IPS-15b (cell line): ENCODE results near the gene SASH3.

Experiments
- H3K27me3 ChIP-seq: one replicate; pipeline ENCODE4 v1.6.1; 2013; ENCODE audit warnings: low read length; ENCODE audit not compliant: control insufficient read depth, insufficient read depth
- H3K36me3 ChIP-seq: one replicate; pipeline ENCODE4 v1.6.1; 2013; ENCODE audit warnings: low read length; ENCODE audit not compliant: control insufficient read depth, insufficient read depth
- H3K4me1 ChIP-seq: one replicate; pipeline ENCODE4 v1.6.1; 2013; ENCODE audit warnings: mild to moderate bottlenecking, low read length; ENCODE audit not compliant: control insufficient read depth, insufficient read depth
- H3K4me3 ChIP-seq: one replicate; pipeline ENCODE4 v1.5.1; 2013; ENCODE audit warnings: low read depth, low read length
- H3K9ac ChIP-seq: one replicate; pipeline ENCODE4 v1.6.1; 2013; ENCODE audit warnings: low read depth, mild to moderate bottlenecking, low read length
- H3K9me3 ChIP-seq: one replicate; pipeline ENCODE4 v1.6.1; 2013; ENCODE audit warnings: mild to moderate bottlenecking, low read length; ENCODE audit not compliant: control insufficient read depth, insufficient read depth

The SASH3 gene

GRCh38 chrX:129804806-129805205 lies 25.1 kb downstream of the SASH3 start:
- Histone ChIP-seq H3K9ac (no peak overlapping the region), H3K4me3 (no peak overlapping the region), H3K36me3 (peaks cover 9% of the 10 kb centered on the region), H3K4me1 (no peaks in the 10 kb centered on the region), H3K9me3 (no peaks in the 10 kb centered on the region), H3K27me3 (no peaks in the 10 kb centered on the region)

GRCh38 chrX:129808158-129808828 lies 28.5 kb downstream of the SASH3 start:
- Histone ChIP-seq H3K36me3 (peaks cover 24% of the 10 kb centered on the region), H3K9me3 (no peaks in the 10 kb centered on the region), H3K9ac (no peak overlapping the region), H3K4me1 (no peaks in the 10 kb centered on the region), H3K27me3 (no peaks in the 10 kb centered on the region), H3K4me3 (no peak overlapping the region)

GRCh38 chrX:129808829-129809796 lies 29.4 kb downstream of the SASH3 start:
- no peak overlapping the region for H3K4me3 ChIP-seq
- no peaks in the 10 kb centered on the region for H3K27me3 ChIP-seq
- H3K9ac ChIP-seq: no peak overlapping the region
- H3K36me3 ChIP-seq: peaks cover 24% of the 10 kb centered on the region
- H3K4me1 ChIP-seq: no peaks in the 10 kb centered on the region
- H3K9me3 ChIP-seq: no peaks in the 10 kb centered on the region

- Histone ChIP-seq H3K9ac (no peak overlapping the region), H3K4me3 (no peak overlapping the region), H3K27me3 (no peaks in the 10 kb centered on the region), H3K36me3 (peaks cover 22% of the 10 kb centered on the region), H3K4me1 (no peaks in the 10 kb centered on the region), H3K9me3 (no peaks in the 10 kb centered on the region)
Measured at GRCh38 chrX:129813662-129814368, 34.1 kb downstream of the SASH3 start.

- no peak overlapping the region for H3K4me3 ChIP-seq
- H3K36me3 ChIP-seq: peaks cover 4% of the 10 kb centered on the region
- no peaks in the 10 kb centered on the region for H3K4me1 ChIP-seq
- H3K9me3 ChIP-seq: no peaks in the 10 kb centered on the region
- H3K9ac ChIP-seq: no peak overlapping the region
- no peaks in the 10 kb centered on the region for H3K27me3 ChIP-seq
Measured at GRCh38 chrX:129818123-129818522, 38.4 kb downstream of the SASH3 start.

GRCh38 chrX:129823115-129823514 lies 43.4 kb downstream of the SASH3 start:
- peaks cover 8% of the 10 kb centered on the region for H3K36me3 ChIP-seq
- H3K4me3 ChIP-seq: no peak overlapping the region
- no peaks in the 10 kb centered on the region for H3K9me3 ChIP-seq
- no peaks in the 10 kb centered on the region for H3K4me1 ChIP-seq
- no peaks in the 10 kb centered on the region for H3K27me3 ChIP-seq
- no peak overlapping the region for H3K9ac ChIP-seq

GRCh38 chrX:129823522-129823921 lies 43.8 kb downstream of the SASH3 start:
- H3K27me3 ChIP-seq: no peaks in the 10 kb centered on the region
- no peak overlapping the region for H3K4me3 ChIP-seq
- no peaks in the 10 kb centered on the region for H3K4me1 ChIP-seq
- H3K9ac ChIP-seq: no peak overlapping the region
- no peaks in the 10 kb centered on the region for H3K9me3 ChIP-seq
- peaks cover 8% of the 10 kb centered on the region for H3K36me3 ChIP-seq

GRCh38 chrX:129824620-129825019 lies 44.9 kb downstream of the SASH3 start:
- Histone ChIP-seq H3K36me3 (peaks cover 8% of the 10 kb centered on the region), H3K9ac (no peak overlapping the region), H3K27me3 (no peaks in the 10 kb centered on the region), H3K4me1 (no peaks in the 10 kb centered on the region), H3K9me3 (no peaks in the 10 kb centered on the region), H3K4me3 (no peak overlapping the region)

- no peaks in the 10 kb centered on the region for H3K9me3 ChIP-seq
- H3K9ac ChIP-seq: no peak overlapping the region
- peaks cover 8% of the 10 kb centered on the region for H3K36me3 ChIP-seq
- H3K4me1 ChIP-seq: no peaks in the 10 kb centered on the region
- H3K27me3 ChIP-seq: no peaks in the 10 kb centered on the region
- H3K4me3 ChIP-seq: no peak overlapping the region
Measured at GRCh38 chrX:129825746-129826505, 46.2 kb downstream of the SASH3 start.

- no peak overlapping the region for H3K4me3 ChIP-seq
- H3K27me3 ChIP-seq: no peaks in the 10 kb centered on the region
- no peaks in the 10 kb centered on the region for H3K4me1 ChIP-seq
- H3K9ac ChIP-seq: no peak overlapping the region
- H3K36me3 ChIP-seq: peaks cover 8% of the 10 kb centered on the region
- no peaks in the 10 kb centered on the region for H3K9me3 ChIP-seq
Measured at GRCh38 chrX:129830494-129830893, 50.7 kb downstream of the SASH3 start.
